ENCODE data around the gene PPME1. TPM values are rescaled to one million over a fixed set of nuclear protein-coding genes. Genes with fewer than 3 reads are reported as not detected.

PPME1 gene
- total RNA-seq, 1 donor from 2014 or later: 12.6 TPM

- no peaks in the 10 kb centered on the region for H3K27me3 ChIP-seq (ENCODE audit: control insufficient read depth, insufficient read depth, low read length)
- FAIRE-seq: no peak
- TF ChIP-seq, protein P1, sequence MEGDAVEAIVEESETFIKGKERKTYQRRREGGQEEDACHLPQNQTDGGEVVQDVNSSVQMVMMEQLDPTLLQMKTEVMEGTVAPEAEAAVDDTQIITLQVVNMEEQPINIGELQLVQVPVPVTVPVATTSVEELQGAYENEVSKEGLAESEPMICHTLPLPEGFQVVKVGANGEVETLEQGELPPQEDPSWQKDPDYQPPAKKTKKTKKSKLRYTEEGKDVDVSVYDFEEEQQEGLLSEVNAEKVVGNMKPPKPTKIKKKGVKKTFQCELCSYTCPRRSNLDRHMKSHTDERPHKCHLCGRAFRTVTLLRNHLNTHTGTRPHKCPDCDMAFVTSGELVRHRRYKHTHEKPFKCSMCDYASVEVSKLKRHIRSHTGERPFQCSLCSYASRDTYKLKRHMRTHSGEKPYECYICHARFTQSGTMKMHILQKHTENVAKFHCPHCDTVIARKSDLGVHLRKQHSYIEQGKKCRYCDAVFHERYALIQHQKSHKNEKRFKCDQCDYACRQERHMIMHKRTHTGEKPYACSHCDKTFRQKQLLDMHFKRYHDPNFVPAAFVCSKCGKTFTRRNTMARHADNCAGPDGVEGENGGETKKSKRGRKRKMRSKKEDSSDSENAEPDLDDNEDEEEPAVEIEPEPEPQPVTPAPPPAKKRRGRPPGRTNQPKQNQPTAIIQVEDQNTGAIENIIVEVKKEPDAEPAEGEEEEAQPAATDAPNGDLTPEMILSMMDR (IDR thresholded peaks at IDR 0.05; ENCODE audit: insufficient read depth, low read length, severe bottlenecking): no peak
- no peaks in the 10 kb centered on the region for H3K36me3 ChIP-seq (ENCODE audit: control insufficient read depth, insufficient read depth, low read length)
- peak; percentile 90 for DNase-seq (ENCODE audit: low read depth)
- no peak overlapping the region for H3K4me3 ChIP-seq (ENCODE audit: low read depth, low read length)
Observed at GRCh38 chr11:74288161-74288560, 117.1 kb downstream of the PPME1 start.

- TF ChIP-seq, protein P1 (IDR thresholded peaks at IDR 0.05; ENCODE audit: insufficient read depth, low read length, severe bottlenecking): no peak
- no peak for FAIRE-seq
- Histone ChIP-seq H3K4me3 (ENCODE audit: low read depth, low read length) (no peak overlapping the region), H3K27me3 (ENCODE audit: control insufficient read depth, insufficient read depth, low read length) (no peaks in the 10 kb centered on the region), H3K36me3 (ENCODE audit: control insufficient read depth, insufficient read depth, low read length) (no peaks in the 10 kb centered on the region)
- DNase-seq (ENCODE audit: low read depth): no peak
Observed at GRCh38 chr11:74288911-74289310, 117.8 kb downstream of the PPME1 start.

- H3K27me3 ChIP-seq (ENCODE audit: control insufficient read depth, insufficient read depth, low read length): no peaks in the 10 kb centered on the region
- FAIRE-seq (no peak), DNase-seq (ENCODE audit: low read depth) (no peak)
- no peaks in the 10 kb centered on the region for H3K36me3 ChIP-seq (ENCODE audit: control insufficient read depth, insufficient read depth, low read length)
- TF ChIP-seq, protein P1 (IDR thresholded peaks at IDR 0.05; ENCODE audit: insufficient read depth, low read length, severe bottlenecking): no peak
- no peak overlapping the region for H3K4me3 ChIP-seq (ENCODE audit: low read depth, low read length)
Observed at GRCh38 chr11:74297484-74297883, 126.4 kb downstream of the PPME1 start.

DNA sequence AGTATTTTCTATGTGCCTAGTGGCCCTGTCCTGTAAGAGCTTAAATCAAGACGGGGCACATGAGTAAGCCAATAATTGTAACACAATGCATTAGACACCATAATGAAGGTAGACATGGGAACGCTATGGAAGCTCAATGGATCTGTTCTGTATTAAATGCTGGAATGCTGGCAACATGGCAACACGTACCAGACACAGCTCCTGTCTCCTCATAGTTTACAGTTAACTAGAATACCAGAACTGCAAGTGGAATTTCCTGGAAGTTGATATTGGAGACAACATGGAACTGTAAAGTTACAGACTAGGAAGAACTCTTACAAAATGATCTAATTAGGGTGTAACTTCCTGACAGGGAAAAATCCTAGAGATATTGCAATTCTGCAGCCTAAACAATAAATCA is 127.9 kb downstream of the PPME1 start:
- FAIRE-seq: no peak
- H3K4me3 ChIP-seq (ENCODE audit: low read depth, low read length): no peak overlapping the region
- no peak for DNase-seq (ENCODE audit: low read depth)
- TF ChIP-seq, protein P1 (IDR thresholded peaks at IDR 0.05; ENCODE audit: insufficient read depth, low read length, severe bottlenecking): no peak
- no peaks in the 10 kb centered on the region for H3K36me3 ChIP-seq (ENCODE audit: control insufficient read depth, insufficient read depth, low read length)
- no peaks in the 10 kb centered on the region for H3K27me3 ChIP-seq (ENCODE audit: control insufficient read depth, insufficient read depth, low read length)

Other genes with a start within 250 kb of the PPME1 start
- under 0.01 and 0.38 TPM in 2 replicates for gene DNAJB13, start 220.3 kb upstream of the PPME1 start, total RNA-seq
- gene UCP2, start 188.4 kb upstream of the PPME1 start, total RNA-seq: 0.26 and 1.0 TPM in 2 replicates
- under 0.01 and 0.26 TPM in 2 replicates for gene UCP3, start 162.2 kb upstream of the PPME1 start, total RNA-seq
- gene C2CD3, start 287 bp upstream of the PPME1 start, total RNA-seq: 3.7 and 5.8 TPM in 2 replicates
- under 0.01 and 0.26 TPM in 2 replicates for gene P4HA3, start 140.4 kb downstream of the PPME1 start, total RNA-seq
- 1.1 and 9.5 TPM in 2 replicates for gene PGM2L1, start 227.1 kb downstream of the PPME1 start, total RNA-seq

Measured in bronchial epithelial cell (primary cell).